ENCODE data around the gene POC1A.

The POC1A gene

DNA sequence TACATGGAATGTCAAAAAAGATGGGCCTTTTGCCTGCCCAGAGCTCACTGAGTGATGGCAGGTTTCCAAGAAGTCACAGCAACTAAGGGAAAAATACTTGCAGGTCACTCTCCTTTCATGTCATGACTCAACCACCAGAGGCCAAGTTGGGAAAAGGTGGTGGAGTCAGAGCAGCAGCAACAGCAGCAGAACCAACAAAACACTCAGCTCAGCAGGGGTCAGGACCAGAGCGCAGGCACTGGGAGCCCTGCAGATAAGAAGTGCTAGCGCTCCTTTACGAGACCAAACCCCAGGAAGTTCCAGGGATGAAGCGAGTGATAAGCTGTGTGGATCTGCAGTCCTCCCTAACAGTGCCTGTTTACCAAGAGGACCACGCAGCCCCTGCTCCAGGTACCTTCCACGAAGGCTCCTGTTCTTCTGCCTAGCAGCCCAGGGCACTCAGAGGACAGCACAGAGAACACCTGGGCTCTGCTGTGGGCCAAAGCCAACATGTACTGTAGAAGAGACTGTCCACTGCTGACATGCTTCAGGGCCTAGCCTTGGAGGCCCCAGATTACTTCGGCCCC is 26.0 kb downstream of the POC1A start:
- DNase-seq (ENCODE audit: low read depth), result no peak

DNA sequence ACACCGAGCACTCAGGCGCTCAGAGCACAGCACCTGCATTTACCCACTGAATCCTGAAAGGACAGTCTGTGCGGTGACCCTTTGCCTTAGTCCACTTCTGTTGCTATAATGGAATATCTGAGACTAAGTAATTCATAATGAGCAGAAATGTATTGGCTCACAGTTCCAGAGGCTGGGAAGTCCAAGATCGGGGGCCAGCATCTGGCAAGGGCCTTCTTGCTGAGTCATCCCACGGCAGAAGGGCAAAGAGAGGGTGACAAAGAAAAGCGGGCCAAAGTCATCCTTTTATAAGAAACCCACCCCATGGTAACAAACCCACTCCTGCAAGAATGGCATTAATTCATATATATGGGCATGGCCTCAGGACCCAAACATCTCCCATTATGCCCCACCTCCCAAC is 27.7 kb downstream of the POC1A start:
- DNase-seq (ENCODE audit: low read depth), result no peak

DNA sequence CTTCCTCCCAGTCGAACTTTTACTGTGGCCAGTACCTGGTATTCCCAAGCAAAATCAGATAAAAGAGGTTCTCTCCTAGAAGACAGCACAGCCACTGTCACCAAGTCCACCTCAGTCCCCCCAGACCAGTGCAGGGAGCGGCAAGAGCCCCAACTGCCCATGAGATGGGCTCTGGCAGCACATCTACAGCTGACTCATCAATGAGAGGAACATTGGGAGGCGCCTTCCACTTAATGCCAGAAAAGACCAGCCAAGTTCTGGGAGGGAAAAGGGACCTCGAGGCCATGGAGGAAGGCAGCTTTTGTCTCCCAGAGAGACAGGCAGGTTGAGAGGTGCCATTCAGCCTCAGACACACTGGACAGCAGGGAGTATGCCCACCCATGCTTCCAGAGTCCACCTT is 28.2 kb downstream of the POC1A start:
- DNase-seq (ENCODE audit: low read depth), result no peak

DNA sequence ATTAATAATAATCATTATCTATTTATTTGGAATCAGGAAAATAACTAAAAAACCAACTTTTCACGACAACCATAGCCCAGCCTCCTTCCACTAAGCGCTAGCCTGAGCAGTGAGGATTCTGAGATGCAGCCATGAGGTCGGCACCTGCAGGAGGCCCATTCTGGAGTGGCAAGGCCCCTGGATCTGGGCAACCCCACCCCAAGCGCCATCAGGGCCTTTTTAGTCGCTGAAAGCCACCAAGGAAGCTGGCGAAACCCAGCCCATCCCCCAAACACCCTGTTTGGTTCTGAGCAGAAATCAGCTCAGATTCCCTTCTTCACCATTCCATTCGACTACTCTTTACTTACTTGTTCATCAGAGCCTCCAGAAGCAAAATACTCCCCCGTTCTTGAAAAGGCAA is 29.5 kb downstream of the POC1A start:
- no peak for DNase-seq (ENCODE audit: low read depth)

DNA sequence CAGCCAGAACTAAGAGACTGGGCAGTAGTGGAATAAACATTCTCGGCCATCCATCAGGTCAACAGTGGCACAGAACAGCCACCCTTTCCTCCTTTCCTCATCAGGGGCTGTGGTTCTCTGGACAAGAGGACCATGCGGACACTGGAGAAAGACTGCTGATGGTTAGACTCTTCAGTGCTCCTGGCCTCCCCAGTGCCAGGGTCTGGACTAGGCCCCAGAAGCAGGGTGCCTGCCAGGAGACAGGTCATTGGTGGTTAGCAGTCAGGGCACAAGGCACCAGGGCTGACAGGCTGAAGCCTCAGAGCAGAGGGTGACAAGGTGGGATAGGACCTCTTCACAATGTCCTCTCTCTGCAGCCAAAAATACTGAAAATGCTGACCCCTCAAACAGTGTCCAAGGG is 30.1 kb downstream of the POC1A start:
- no peak for DNase-seq (ENCODE audit: low read depth)

DNA sequence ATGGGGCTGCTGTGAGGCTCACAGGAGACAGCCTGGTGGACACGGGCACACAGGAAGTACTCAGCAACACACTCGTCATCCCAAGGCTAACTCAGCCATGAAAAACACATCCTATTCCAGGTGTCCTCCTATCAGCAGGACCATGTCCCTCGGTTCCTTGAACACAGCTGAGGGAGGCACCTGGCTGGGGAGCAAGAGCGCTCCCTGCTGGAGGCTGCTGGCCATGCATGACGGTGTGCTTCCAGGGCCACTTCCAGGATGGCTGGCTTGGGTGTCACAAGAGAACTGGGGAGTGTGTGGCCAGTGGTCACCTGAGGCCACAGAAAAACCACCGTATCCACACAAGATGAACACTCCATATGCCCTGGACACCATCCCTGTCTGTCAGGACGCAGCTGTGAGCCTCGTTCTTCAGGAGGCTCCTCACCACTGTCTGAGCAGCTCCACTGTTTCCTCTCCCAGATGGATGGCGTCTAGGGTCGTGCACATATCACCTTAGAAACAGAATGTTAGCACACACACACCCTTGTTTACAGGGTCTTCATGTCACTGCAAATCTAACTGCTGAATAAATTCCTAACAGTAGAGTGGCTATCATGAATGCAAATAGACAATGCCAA is 31.0 kb downstream of the POC1A start:
- DNase-seq (ENCODE audit: low read depth), result peak; percentile 57

DNA sequence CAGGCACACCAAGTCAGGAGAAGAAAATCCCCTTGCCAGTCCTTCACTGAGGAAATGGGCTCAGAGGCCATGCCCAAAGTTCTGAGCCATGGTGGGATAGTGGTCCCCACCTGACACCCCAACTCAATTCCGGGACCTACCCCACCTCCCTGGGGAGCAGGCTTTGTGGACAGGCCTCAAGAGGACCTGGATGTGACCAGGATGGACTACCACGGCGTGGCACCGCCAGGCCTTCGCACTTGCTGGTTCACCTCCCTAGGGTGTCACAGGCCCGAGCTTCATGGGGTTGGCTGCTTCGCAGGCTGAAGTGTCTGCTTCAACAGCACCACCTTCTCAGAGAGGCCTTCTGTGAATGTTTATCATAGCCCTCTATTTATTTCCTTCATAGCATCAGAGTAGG is 31.7 kb downstream of the POC1A start:
- no peak for DNase-seq (ENCODE audit: low read depth)

DNA sequence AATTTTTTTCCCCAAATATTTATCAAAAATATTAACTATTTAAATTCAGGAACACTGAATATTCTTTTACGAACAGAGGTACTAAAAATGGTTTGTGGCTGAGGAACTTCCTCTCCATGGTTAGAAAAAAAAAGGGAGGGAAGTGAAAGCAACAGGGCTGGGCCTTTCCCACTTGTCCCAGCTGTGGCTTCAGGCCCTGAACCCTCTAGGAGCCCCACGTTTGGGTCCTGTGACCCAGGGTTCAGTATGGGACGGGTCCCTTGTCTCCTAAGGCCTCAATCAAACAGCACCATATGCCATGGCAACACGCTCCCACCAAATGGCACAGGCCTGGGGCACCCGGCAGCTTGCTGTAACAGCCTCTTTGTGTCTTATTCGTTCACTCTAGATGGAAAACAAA is 32.4 kb downstream of the POC1A start:
- no peak for DNase-seq (ENCODE audit: low read depth)

DNA sequence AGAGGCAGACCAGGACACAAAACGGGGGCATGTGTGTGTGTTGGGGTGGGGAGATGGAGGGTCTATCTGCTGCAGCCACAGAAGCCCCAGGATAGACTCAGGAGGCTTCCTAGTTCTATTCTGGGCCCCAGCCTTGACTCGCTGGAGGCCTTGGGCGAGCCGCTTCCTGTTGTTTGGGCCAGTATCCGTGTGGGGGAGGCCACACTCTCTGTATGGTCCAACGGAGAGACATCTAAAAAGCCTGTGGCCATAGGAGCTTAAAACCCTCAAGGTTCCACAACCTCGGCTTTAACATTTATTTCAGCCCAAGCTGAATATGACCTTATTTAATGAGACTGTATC is 32.8 kb downstream of the POC1A start:
- no peak for DNase-seq (ENCODE audit: low read depth)

DNA sequence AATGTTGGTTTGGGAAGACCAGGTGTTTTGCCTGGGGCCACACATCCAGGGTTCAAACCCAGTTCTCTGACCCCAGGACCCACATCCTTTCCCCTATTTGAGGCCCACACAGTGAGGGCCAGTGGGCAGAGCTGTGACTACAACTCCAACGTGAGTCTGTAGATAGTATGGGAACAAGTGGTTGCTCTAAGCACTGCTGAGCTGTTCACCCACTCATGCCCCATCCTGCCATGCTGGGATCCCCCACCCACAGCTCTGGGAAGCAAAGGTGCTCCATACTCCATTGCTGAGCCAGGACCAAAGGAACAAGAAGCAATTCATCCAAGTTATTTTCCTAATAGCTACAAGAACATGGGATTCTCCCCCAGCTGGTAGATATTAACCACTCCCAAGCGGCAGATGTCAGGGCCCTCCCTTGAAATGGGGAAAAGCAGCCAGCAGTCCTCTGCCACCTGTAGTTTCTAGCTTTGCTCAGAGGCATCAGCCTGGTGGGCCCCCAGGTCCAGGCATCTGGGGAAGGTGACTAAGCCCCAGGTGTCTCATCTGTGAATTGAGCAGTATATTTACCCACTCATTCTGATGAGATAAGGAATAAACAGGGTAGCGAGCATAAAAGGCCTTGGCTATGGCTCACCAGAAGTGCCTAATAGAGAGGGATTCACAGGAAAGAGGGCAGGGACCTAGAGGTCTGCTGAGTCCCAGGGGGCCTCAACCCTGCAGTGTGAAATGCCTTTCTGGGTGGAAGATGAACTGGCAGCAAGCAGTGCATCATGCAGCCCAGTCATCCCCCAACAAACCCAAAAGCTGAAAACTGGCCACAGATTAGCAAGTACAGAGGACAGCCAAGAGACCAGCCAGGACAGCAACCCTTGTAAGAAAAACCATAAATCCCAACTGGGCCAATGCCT is 33.4 kb downstream of the POC1A start:
- no peak for DNase-seq (ENCODE audit: low read depth)

DNA sequence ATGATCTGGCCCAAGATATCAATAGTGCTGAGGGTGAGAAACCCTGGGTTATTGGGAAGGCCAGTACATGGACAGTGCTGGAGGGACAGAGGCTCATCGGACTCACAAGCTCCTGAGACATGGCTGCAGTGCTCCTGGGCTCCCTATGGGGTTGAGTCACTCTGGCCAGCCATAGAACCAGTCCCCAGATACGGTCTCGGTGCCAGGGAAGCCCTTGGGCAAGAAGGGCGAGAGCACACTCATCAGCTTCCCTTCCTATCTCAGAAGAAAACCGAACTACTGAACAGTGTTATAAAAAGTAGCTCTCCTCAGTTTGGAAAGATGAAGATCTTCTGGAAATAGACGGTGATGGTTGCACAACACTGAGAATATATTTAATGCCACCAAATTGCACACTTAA is 34.4 kb downstream of the POC1A start:
- no peak for DNase-seq (ENCODE audit: low read depth)

DNA sequence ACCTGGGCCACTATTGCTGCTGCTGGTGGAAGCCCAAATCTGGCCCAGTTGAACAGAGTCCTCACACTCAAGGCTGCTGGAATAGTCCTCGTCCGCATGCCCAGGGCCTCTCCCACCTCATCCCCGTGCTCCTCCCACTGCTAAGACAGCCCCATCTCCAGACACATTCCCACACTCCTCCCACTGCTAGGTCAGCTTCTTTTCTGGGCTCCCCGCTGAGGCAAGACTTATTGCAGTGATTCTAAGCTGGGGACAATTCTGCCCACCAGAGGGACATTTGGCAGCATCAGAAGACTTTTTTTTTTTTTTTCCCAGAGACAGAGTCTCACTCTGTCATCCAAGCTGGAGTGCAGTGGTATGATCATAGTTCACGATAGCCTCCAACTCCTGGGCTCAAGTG is 35.1 kb downstream of the POC1A start:
- DNase-seq (ENCODE audit: low read depth), result no peak

DNA sequence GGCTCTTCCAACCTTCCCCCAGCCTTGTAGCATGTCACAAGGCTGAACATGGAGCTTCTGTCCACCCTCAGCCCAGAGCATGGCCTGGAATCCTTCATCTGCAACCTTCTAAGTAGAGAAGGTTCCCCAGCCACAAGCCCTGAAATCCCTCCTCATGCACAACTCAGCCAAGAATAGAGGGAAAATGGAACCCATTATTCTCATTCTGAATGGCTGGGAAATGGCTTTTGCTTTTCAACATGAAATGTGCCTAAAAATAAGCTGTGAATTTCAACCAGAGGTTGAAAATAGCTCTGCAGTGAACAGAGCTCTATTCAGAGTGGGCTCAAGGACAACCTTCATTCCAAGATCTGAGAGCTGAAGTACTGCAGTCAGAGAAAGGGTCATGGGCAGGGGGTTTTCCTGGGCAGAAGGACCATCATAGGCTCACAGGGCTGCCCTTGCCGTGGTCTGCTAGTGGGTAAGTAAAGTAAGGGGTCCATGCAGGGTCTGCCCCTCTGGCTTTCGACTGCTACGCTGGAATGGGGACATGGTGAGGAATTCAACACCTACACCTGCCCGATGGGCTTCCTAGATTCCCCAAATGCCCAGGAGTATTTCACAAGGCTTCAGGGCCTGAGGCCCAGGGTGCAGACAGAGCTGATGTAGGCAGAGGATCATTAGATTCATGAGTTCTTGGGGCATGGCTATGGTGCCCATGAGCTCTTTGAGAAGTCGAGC is 35.9 kb downstream of the POC1A start:
- no peak for DNase-seq (ENCODE audit: low read depth)

DNA sequence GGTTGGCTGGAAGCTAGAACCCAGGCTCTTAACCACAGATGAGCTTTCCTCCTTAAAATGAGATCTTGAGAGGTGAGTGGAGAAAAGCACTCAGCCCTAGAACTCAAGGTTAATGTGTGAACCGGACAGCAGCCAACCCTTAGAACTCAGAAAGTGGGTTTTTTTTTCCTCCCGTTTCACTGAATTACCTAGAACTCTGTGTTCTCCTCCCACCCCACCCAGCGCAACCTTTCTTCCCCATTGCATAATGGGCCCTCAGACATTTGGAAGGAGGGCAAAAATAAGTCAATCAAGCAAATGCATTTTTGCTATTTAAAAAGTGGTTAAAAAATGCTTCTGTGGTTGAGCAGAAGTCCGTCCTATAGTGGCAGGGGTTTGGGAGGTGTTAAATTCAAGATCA is 36.7 kb downstream of the POC1A start:
- DNase-seq (ENCODE audit: low read depth), result no peak

DNA sequence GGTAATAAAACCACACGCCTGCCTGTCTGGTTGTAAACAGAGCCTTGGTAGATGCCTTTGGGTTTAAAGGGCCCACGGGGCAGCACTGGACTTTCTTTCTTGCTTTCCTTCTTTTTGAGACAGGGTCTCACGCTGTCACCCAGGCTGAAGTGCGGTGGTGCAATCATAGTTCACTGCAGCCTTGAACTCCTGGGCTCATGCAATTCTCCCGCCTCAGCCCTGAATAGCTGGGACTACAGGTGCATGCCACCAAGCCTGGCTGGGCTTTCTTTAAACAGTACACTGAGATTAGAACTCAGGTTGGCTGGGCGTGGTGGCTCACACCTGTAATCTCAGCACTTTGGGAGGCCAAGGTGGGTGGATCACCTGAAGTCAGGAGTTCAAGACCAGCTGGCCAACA is 42.2 kb downstream of the POC1A start:
- no peak for DNase-seq (ENCODE audit: low read depth)

DNA sequence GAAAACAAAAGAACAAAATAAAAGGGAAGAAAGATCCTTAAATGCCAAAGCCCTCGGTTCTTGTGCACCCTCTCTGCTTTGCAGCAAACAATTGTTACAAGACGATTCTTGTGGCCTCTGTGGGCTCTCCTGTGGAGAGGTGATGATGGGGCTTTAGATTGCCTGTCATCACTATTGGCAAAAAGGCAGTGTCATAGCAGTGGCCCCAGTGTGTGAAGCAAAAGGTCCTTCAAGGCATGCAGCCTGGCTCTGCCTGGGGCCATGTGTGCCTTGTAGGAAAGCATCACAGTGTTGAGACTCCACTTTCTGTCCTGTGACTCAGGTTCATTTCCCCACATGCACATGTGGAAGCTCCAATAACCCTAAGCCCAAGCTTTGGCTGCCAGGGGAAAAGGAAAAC is 43.7 kb downstream of the POC1A start:
- no peak for DNase-seq (ENCODE audit: low read depth)

DNA sequence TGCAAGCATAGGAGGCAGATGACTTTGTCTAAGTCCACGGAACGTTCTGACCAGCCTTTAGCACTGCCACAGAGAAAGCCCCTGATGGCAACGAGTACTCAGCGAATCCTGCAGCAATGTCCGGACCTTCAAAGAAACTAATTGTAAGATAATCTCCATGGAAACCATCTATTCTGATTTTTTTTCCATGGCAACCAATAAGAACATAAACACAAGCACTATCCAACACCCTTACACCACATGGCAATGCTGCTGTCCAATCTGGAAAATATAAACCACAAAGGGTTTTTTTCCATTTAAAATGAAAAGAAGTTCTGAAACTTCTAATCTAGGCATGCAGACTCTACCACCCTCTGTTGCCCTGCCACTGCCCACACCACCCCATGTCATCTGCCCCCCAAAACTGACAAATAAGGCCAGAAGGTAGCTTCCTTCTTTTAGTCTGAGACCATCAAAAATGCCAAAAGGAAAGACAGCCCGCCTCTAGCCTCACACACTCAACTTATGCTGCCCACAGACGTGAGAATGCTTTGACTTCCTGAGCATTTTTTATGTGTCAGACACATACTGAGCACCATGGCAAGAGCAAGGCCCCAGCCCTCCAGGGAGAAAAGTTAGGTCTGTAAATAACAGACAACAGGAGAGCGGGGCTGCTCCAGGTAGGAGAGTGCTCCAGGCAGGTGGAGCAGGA is 44.5 kb downstream of the POC1A start:
- no peak for DNase-seq (ENCODE audit: low read depth)

DNA sequence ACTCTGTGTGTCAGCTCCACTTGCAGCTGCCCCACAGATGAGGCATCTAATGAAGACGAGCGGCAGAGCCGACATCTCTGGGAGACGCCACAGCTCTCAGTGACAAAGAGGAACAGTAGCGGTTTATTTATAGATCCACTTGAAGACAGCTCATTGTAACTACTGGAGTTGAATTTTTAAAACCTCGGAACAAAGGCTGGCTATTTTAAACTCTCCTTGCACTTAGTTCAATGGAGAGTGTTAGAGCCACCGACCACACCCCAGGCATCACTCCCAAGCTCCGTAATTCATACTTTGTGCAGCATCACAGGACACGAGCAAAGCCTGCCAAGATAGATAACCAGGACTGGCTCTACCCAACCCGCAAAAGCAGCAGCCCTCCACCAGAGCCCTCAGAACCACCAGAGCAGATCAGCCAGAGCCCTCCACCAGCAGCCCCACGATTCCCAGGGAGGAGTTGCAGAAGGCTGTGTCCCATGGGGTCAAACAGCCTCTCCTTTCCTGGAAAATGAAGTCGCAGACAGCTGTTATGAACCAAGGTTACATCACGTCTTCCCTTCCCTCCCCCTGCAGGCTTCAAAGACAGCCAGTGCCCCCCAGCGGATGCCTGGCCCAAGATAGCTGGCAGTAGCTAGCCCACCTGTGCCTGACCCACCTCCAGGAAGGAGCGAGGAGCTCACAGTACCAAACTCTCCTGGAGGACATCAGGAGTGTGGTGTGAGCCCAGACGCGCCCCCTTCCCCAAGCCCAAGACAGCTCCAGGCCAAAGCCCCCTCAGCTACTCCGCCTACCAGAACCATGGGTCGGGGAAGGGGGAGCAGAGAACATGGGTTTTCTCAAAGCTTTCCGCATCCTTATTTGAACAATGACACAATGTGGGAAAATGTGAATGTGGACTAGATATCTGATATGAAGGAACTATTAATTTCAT is 45.7 kb downstream of the POC1A start:
- no peak for DNase-seq (ENCODE audit: low read depth)

DNA sequence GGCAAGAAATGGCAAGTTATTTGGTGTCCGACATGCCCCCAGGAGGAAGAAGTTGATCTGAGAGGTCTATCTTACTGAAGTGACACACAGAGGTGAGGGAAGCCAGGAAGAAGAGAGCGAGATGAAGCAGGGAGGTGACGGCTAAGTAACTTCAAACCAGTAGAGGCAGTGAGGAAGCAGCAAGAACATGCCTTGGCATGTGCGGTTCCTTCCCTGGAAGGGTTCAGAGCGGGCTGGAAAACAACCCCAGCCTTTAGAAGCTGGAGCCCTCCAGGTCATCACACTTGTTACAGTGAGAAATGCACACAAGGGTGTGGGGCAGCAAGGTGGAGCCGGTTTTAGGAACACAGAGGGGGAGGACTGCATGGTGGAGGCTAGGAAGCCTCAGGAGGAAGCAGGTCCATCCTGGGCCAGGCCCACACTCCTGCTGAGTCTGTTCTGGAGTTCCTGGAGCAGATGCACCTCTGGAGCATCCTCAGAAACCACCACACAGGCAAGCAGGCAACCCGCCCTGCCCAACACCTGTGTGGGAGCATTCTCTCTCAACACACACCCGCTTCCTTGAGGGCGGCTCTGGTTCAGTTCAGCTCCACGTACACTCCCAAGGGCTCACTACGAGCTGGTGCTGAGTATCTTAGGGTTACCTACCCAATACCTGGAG is 47.1 kb downstream of the POC1A start:
- no peak for DNase-seq (ENCODE audit: low read depth)
